Omental fat pad (tissue), 4 donors: ENCODE results near the gene CBX8. TPM values are rescaled to one million over a fixed set of nuclear protein-coding genes. Genes with fewer than 3 reads are reported as not detected.
"Not testable (repeated sequence)": the region's sequence is repeated elsewhere in the genome, so short reads cannot be mapped to it uniquely, and the experiment has no call there.

Source experiments
- ATAC-seq: fragments of 150-250 bp; one replicate; pipeline ENCODE4 v1.9.1; 2016; ENCODE audit warnings: mild to moderate bottlenecking, moderate library complexity; ENCODE audit not compliant: low FRiP score
- DNase-seq: peaks from one replicate; pipeline ENCODE4 v3.0.0-alpha.2; 2019; ENCODE audit warnings: low spot score
- CTCF ChIP-seq, 3 donors: fragments of 450-650 bp; IDR thresholded peaks; one replicate each; pipeline ENCODE4 v1.5.1; 2016 to 2017; ENCODE audit warnings: antibody characterized with exemption in 3 of 3, mild to moderate bottlenecking in 3 of 3, moderate library complexity in 2 of 3
- total RNA-seq, 4 donors: library from RNA; depleted of rRNA; stranded (reverse); fragments of >200 nt; gene quantifications; one replicate each; pipeline ENCODE4 v1.1.0, GENCODE V29; 2016

The CBX8 gene
- total RNA-seq, 4 donors from 2014 or later: 0.88 to 2.2 (median 1.2) TPM

- no peak for TF ChIP-seq CTCF (IDR thresholded peaks at IDR 0.05)
- DNase-seq: no peak
- no peak for ATAC-seq
These were observed 18.3 kb downstream of the CBX8 start for GRCh38 chr17:79778504-79779083.

GRCh38 chr17:79777894-79778503, 18.9 kb downstream of the CBX8 start, which contains the start of gene CBX2:
Gene CBX2, plus strand, starts transcription at chr17:79778148. Its CDS starts 88 bp downstream, at chr17:79778236.
- ATAC-seq: peak; percentile 82
- DNase-seq: no peak
- TF ChIP-seq CTCF (IDR thresholded peaks at IDR 0.05): no peak

- DNase-seq: no peak
- no peak for TF ChIP-seq CTCF (IDR thresholded peaks at IDR 0.05)
- peak; percentile 58 for ATAC-seq
These were observed 19.6 kb downstream of the CBX8 start for GRCh38 chr17:79777120-79777893.

GRCh38 chr17:79776376-79777119, 20.3 kb downstream of the CBX8 start:
- TF ChIP-seq CTCF (IDR thresholded peaks at IDR 0.05): no peak
- ATAC-seq: no peak
- DNase-seq: no peak

GRCh38 chr17:79775632-79776031, 21.2 kb downstream of the CBX8 start:
- DNase-seq: no peak
- no peak for TF ChIP-seq CTCF (IDR thresholded peaks at IDR 0.05)

GRCh38 chr17:79774561-79774975, 22.3 kb downstream of the CBX8 start:
- ATAC-seq: no peak
- no peak for TF ChIP-seq CTCF (IDR thresholded peaks at IDR 0.05)
- DNase-seq: no peak

More at GRCh38 chr17:79775632-79776031, 21.2 kb downstream of the CBX8 start:
- ATAC-seq: no peak

- not testable (repeated sequence) for DNase-seq, ATAC-seq
These were observed 24.2 kb downstream of the CBX8 start for GRCh38 chr17:79772726-79773125.
